ENCODE results near the gene ARVCF. TPM values are rescaled to one million over a fixed set of nuclear protein-coding genes. Genes with fewer than 3 reads are reported as not detected.
A peak's percentile ranks its signal among the peaks of the same experiment; 100 is the strongest.

ARVCF gene
- total and polyA plus RNA-seq, 5 donors: 11.1 to 27.4 (median 20.0) TPM

DNA sequence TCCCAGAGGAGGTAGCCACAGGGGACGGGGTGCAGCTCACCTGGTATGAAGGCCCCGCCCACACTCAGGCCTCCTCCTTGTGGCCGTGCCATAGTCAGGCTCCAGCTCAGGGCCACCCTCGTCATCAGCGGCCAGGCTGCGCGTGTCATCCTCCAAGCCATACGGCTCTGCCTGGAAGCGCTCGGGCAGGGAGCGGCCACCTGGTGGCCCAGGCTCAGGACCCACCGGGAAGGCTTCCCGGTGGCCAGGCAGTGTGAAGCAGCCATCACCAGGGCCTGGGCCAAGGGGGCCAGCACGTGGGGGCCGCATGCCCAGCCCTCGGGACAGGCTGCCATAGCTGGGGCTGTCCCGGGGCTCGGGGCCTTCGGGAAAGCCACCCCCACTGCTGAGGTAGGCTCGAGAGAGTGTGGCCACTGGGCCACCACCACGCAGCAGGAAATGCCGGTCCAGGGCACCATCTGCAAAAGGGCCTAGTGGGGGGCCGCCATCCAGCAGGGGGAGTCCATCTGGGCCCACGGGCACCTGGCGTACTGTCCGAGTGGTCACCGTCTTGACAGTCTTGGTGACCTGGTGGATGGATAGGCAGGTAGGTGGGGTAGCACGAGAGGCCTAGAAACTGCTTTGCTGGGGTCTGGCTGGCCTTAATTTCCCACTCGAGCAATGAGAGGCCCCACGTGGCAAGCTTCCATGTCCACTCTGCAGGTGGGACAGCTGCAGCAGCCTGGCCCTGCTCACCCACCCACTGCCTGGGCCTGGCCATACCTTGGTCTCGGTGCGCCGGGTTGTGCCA, 35.3 kb downstream of the ARVCF start:
- no peaks in the 10 kb centered on the region for H3K9me3 ChIP-seq (ENCODE audit: control insufficient read depth, low read length)
- ATAC-seq (no peak), DNase-seq (peak; percentile 11 to 48 (median 44))
- no peaks in the 10 kb centered on the region for H3K27me3 ChIP-seq (ENCODE audit: control insufficient read depth, insufficient read depth)
- peaks cover 9% of the 10 kb centered on the region for H3K4me1 ChIP-seq (ENCODE audit: control insufficient read depth, insufficient read depth, low read length)
- no peak overlapping the region for H3K4me3 ChIP-seq (ENCODE audit: low read length)
- 93% methylated on average over 33 of the region's 33 CpGs for WGBS
- no peak overlapping the region for H3K27ac ChIP-seq (ENCODE audit: low read length)
- intact Hi-C loops (cut with DNase I): no loop called here

- DNase-seq: peak in 2 of 3 donors; percentile 14 to 32
- 85% methylated on average over 7 of the region's 7 CpGs for WGBS
Measured at GRCh38 chr22:19980766-19981165, 35.9 kb downstream of the ARVCF start.

GRCh38 chr22:19979712-19980493, 36.7 kb downstream of the ARVCF start:
- intact Hi-C loops (cut with DNase I): no loop called here
- ATAC-seq: no peak
- 94% methylated on average over 52 of the region's 52 CpGs for WGBS

More at GRCh38 chr22:19980766-19981165, 35.9 kb downstream of the ARVCF start:
- no peak overlapping the region for H3K27ac ChIP-seq (ENCODE audit: low read length)
- H3K4me3 ChIP-seq (ENCODE audit: low read length): no peak overlapping the region
- H3K27me3 ChIP-seq (ENCODE audit: control insufficient read depth, insufficient read depth): no peaks in the 10 kb centered on the region
- peaks cover 4% of the 10 kb centered on the region for H3K4me1 ChIP-seq (ENCODE audit: control insufficient read depth, insufficient read depth, low read length)
- intact Hi-C loops (cut with DNase I): no loop called here
- H3K9me3 ChIP-seq (ENCODE audit: control insufficient read depth, low read length): no peaks in the 10 kb centered on the region
- ATAC-seq: no peak

DNA sequence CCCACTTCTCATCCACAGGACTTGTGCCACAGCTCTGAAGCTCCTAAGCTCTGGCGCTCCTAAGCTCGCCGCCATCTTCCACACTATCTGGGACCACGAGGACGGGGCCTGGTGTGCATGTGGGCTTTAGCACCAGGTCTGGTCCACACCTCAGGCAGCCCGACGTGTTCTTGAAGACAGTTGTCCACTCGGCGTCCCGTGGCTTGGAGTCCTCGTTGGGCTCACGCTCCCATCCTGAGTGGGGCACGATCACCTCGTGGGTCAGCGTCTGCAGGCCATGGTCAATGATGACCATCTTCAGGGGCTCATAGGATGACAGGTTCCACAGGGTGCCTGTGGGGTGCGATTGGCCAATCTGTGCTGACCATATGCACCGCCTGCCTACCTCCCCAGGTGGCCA, 37.9 kb downstream of the ARVCF start:
- ATAC-seq (no peak), DNase-seq (peak in 1 of 3 donors; percentile 39)
- H3K9me3 ChIP-seq (ENCODE audit: control insufficient read depth, low read length): no peaks in the 10 kb centered on the region
- H3K4me1 ChIP-seq (ENCODE audit: control insufficient read depth, insufficient read depth, low read length): peaks cover 3% of the 10 kb centered on the region
- H3K27me3 ChIP-seq (ENCODE audit: control insufficient read depth, insufficient read depth): no peaks in the 10 kb centered on the region
- WGBS: 93% methylated on average over 17 of the region's 17 CpGs
- H3K4me3 ChIP-seq (ENCODE audit: low read length): no peak overlapping the region
- intact Hi-C loops (cut with DNase I): no loop called here
- no peak overlapping the region for H3K27ac ChIP-seq (ENCODE audit: low read length)

More at GRCh38 chr22:19979712-19980493, 36.7 kb downstream of the ARVCF start:
- Histone ChIP-seq H3K4me3 (ENCODE audit: low read length) (no peak overlapping the region), H3K9me3 (ENCODE audit: control insufficient read depth, low read length) (no peaks in the 10 kb centered on the region), H3K4me1 (ENCODE audit: control insufficient read depth, insufficient read depth, low read length) (peaks cover 4% of the 10 kb centered on the region), H3K27ac (ENCODE audit: low read length) (no peak overlapping the region), H3K27me3 (ENCODE audit: control insufficient read depth, insufficient read depth) (no peaks in the 10 kb centered on the region)
- DNase-seq: peak; percentile 4 to 58 (median 42)

GRCh38 chr22:19977296-19978243, 39.1 kb downstream of the ARVCF start:
- Histone ChIP-seq H3K4me3 (ENCODE audit: low read length) (no peak overlapping the region), H3K27me3 (ENCODE audit: control insufficient read depth, insufficient read depth) (no peaks in the 10 kb centered on the region), H3K4me1 (ENCODE audit: control insufficient read depth, insufficient read depth, low read length) (no peaks in the 10 kb centered on the region), H3K27ac (ENCODE audit: low read length) (no peak overlapping the region), H3K9me3 (ENCODE audit: control insufficient read depth, low read length) (no peaks in the 10 kb centered on the region)
- 90% methylated on average over 32 of the region's 32 CpGs for WGBS
- DNase-seq (no peak), ATAC-seq (no peak)
- intact Hi-C loops (cut with DNase I): no loop called here

DNA sequence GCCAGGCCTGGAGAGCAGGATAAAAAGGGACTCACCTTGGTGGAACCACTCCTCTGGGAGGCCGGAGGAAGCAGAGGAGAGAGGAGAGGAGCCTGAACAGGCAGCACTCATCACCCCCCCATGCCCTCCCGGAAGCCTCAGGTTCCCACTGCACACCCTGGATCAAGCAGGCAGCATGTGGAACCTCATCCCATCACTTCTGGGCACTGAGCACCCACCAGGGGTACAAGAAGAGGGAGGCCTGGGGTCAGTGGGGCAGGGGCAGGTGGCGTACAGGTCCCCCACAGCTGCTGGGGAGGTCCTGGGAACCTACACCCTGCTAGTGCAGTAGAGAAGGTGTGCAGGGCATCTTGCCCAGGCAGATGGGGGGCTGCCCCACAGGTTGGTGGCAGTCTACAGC, 40.0 kb downstream of the ARVCF start:
- no peak for DNase-seq
- no peak overlapping the region for H3K4me3 ChIP-seq (ENCODE audit: low read length)

GRCh38 chr22:19975707-19976035, 41.0 kb downstream of the ARVCF start:
- no peaks in the 10 kb centered on the region for H3K9me3 ChIP-seq (ENCODE audit: control insufficient read depth, low read length)
- no peak overlapping the region for H3K27ac ChIP-seq (ENCODE audit: low read length)
- H3K4me3 ChIP-seq (ENCODE audit: low read length): no peak overlapping the region
- no peaks in the 10 kb centered on the region for H3K4me1 ChIP-seq (ENCODE audit: control insufficient read depth, insufficient read depth, low read length)
- DNase-seq: no peak
- intact Hi-C loops (cut with DNase I): no loop called here
- 86% methylated on average over 4 of the region's 4 CpGs for WGBS
- H3K27me3 ChIP-seq (ENCODE audit: control insufficient read depth, insufficient read depth): no peaks in the 10 kb centered on the region
- ATAC-seq: no peak

More for the DNA sequence above, 40.0 kb downstream of the ARVCF start:
- intact Hi-C loops (cut with DNase I): no loop called here
- Histone ChIP-seq H3K9me3 (ENCODE audit: control insufficient read depth, low read length) (no peaks in the 10 kb centered on the region), H3K27me3 (ENCODE audit: control insufficient read depth, insufficient read depth) (no peaks in the 10 kb centered on the region), H3K27ac (ENCODE audit: low read length) (no peak overlapping the region), H3K4me1 (ENCODE audit: control insufficient read depth, insufficient read depth, low read length) (no peaks in the 10 kb centered on the region)
- WGBS: 93% methylated on average over 3 of the region's 3 CpGs
- ATAC-seq: no peak

DNA sequence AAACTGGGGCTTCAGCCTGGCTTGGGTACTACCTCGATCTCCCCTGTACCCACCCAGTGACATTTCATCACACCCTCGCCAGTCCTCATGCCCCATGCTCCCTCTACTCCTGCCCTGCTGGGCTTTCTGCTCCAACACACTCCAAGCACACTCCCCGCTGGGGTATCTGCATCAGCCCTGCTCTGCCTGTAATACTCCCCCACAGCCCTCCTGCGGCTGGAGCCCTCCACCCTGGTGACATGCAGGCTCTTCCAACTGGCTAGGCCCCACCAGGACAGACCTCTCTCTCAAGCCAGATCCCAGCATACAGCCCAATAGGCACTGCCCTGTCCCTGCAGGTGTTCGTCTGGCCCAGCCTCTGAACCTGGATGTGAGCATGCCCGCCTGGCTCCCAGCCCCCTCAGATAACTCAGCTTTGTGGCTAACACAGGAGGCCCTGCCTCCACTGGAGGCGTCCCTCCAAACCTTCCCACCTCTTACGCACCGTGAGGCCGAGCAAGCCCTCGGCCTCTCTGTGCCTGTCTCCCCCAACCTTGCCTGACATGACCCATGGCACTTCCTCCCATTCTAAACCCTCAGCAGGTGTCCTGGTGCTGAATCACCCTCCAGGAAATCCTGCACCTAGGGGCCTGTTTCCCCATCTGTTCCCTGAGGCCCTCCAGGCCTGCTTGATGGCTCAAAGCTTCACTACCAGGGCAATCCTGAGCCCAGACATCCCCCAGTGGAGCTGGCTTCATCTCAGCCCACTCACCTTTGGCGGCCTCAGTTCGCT, 41.5 kb downstream of the ARVCF start:
- intact Hi-C loops (cut with DNase I): no loop called here
- 71% methylated on average over 13 of the region's 13 CpGs for WGBS
- no peak for DNase-seq
- H3K27me3 ChIP-seq (ENCODE audit: control insufficient read depth, insufficient read depth): no peaks in the 10 kb centered on the region
- ATAC-seq: no peak
- H3K4me3 ChIP-seq (ENCODE audit: low read length): no peak overlapping the region
- no peaks in the 10 kb centered on the region for H3K9me3 ChIP-seq (ENCODE audit: control insufficient read depth, low read length)
- H3K27ac ChIP-seq (ENCODE audit: low read length): no peak overlapping the region
- no peaks in the 10 kb centered on the region for H3K4me1 ChIP-seq (ENCODE audit: control insufficient read depth, insufficient read depth, low read length)

- Histone ChIP-seq H3K9me3 (ENCODE audit: control insufficient read depth, low read length) (no peaks in the 10 kb centered on the region), H3K4me3 (ENCODE audit: low read length) (no peak overlapping the region), H3K27me3 (ENCODE audit: control insufficient read depth, insufficient read depth) (no peaks in the 10 kb centered on the region), H3K4me1 (ENCODE audit: control insufficient read depth, insufficient read depth, low read length) (no peaks in the 10 kb centered on the region), H3K27ac (ENCODE audit: low read length) (no peak overlapping the region)
- 67% methylated on average over 11 of the region's 11 CpGs for WGBS
- intact Hi-C loops (cut with DNase I): no loop called here
- ATAC-seq (peak; percentile 7 to 25), DNase-seq (peak in 2 of 3 donors; percentile 58 to 82)
Measured at GRCh38 chr22:19974268-19974861, 42.3 kb downstream of the ARVCF start.
